Endodermal cell (in vitro differentiated cells): ENCODE results near the gene CNNM3. TPM values are rescaled to one million over a fixed set of nuclear protein-coding genes. Genes with fewer than 3 reads are reported as not detected.

Source experiments
- DNase-seq: peaks from one replicate; pipeline ENCODE4 v3.0.0-alpha.2; 2017
- H3K27ac ChIP-seq: 2 replicates; pipeline ENCODE4 v1.5.1; 2013; ENCODE audit warnings: mild to moderate bottlenecking, low read depth, low read length, moderate library complexity
- H3K27me3 ChIP-seq: 2 replicates; pipeline ENCODE4 v1.6.1; 2013; ENCODE audit warnings: mild to moderate bottlenecking, low read length, moderate library complexity; ENCODE audit not compliant: insufficient read depth, control insufficient read depth, poor library complexity, severe bottlenecking
- H3K36me3 ChIP-seq: 2 replicates; pipeline ENCODE4 v1.7.0; 2013; ENCODE audit warnings: mild to moderate bottlenecking, low read length, moderate library complexity; ENCODE audit not compliant: control insufficient read depth, insufficient read depth
- H3K4me1 ChIP-seq: one replicate; pipeline ENCODE4 v1.7.0; 2013; ENCODE audit warnings: low read length; ENCODE audit not compliant: control insufficient read depth, insufficient read depth
- H3K4me3 ChIP-seq: 2 replicates; pipeline ENCODE4 v1.5.1; 2013; ENCODE audit warnings: mild to moderate bottlenecking, low read length, moderate library complexity
- H3K9ac ChIP-seq: 2 replicates; pipeline ENCODE4 v1.6.1; 2013; ENCODE audit warnings: mild to moderate bottlenecking, low read length, moderate library complexity; ENCODE audit not compliant: poor library complexity, severe bottlenecking; ENCODE audit errors: extremely low read depth
- H3K9me3 ChIP-seq: 2 replicates; pipeline ENCODE4 v1.6.1; 2013; ENCODE audit warnings: mild to moderate bottlenecking, low read length, moderate library complexity; ENCODE audit not compliant: control insufficient read depth
- H3K27ac Mint-ChIP-seq: 2 replicates; pipeline ENCODE4 v1.8.0; 2020; ENCODE audit warnings: mixed read lengths
- H3K27me3 Mint-ChIP-seq: 2 replicates; pipeline ENCODE4 v1.8.0; 2021; ENCODE audit warnings: mild to moderate bottlenecking, mixed read lengths; ENCODE audit not compliant: insufficient read depth
- H3K36me3 Mint-ChIP-seq: 2 replicates; pipeline ENCODE4 v1.8.0; 2020; ENCODE audit warnings: low read depth, mixed read lengths
- H3K4me1 Mint-ChIP-seq: 2 replicates; pipeline ENCODE4 v1.8.0; 2020; ENCODE audit warnings: mixed read lengths
- H3K4me3 Mint-ChIP-seq: 2 replicates; pipeline ENCODE4 v1.8.0; 2020; ENCODE audit warnings: mild to moderate bottlenecking, moderate library complexity, mixed read lengths
- H3K9me3 Mint-ChIP-seq: 2 replicates; pipeline ENCODE4 v1.8.0; 2020; ENCODE audit warnings: mild to moderate bottlenecking, mixed read lengths
- WGBS, 2 experiments: methylation state at CpG; one replicate each; pipeline versions ENCODE4 v1.1.5 to v1.1.7; 2013; ENCODE audit warnings: missing lambda C conversion rate in 2 of 2, mixed read lengths in 1 of 2; ENCODE audit not compliant: insufficient coverage in 1 of 2, insufficient read length in 1 of 2; 5-methylcytosine and 5-hydroxymethylcytosine counted together
- total RNA-seq, 2 donors: library from RNA; stranded (reverse); fragmentation: NEBNext Ultra II Directional in 1 of 2; extraction: Animal tissue kit (Norgen Biotek cat#: 25700) in 1 of 2; gene quantifications; 2 replicates in 1 of 2; 3 replicates in 1 of 2; pipeline ENCODE4 v1.2.1, GENCODE V29; 2021
- TF ChIP-seq, protein P1 (sequence below): fragments of 200-600 bp; sonication (generic); conservative IDR thresholded peaks from 2 replicates; pipeline ENCODE4 v1.5.0; 2021; ENCODE audit warnings: antibody characterized with exemption, mild to moderate bottlenecking

Gene CNNM3
- total RNA-seq, 2 donors from 2014 or later = 33.1 to 34.8 TPM

DNA sequence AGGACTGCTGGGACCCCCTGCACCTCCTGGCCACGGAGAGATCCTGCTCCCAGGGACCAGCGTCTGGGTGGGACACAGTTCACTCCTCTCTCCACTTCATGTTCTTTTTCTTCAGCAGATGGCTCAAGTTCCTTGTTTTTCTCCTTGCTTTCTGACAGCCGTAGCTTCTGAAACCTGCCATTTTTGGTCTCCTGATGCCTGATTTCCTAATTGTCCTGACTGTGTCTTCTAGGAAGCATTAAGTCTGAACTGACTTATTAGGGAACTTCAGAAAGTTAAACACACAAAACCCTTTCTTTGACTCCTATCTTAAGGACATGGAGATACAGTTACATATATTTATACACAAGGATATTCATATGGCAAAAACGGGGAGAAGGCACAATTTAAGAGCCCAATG is 32.7 kb upstream of the CNNM3 start:
- no peak overlapping the region for H3K27ac Mint-ChIP-seq
- H3K9ac ChIP-seq = no peak overlapping the region

DNA sequence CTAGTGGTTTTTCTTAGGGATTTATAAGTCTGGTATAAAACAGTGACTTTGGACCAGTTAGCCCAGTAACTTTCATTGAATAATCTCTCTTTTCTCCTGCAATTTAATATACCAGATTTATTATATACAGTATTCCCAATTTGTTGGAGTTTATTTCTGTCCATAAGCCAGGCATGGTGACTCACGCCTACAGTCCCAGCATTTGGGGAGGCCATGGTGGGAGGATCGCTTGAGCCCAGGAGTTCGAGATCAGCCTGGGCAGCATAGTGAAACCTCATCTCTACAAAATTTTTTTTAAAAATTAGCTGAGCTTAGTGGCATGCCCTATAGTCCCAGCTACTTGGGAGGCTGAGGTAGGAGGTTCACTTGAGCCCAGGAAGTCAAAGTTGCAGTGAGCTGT is 28.7 kb upstream of the CNNM3 start:
- Mint-ChIP-seq H3K9me3 (no peaks in the 10 kb centered on the region), H3K4me3 (no peak overlapping the region), H3K36me3 (peaks cover 3% of the 10 kb centered on the region), H3K27me3 (no peaks in the 10 kb centered on the region), H3K27ac (no peak overlapping the region), H3K4me1 (no peaks in the 10 kb centered on the region)
- Histone ChIP-seq H3K9me3 (no peaks in the 10 kb centered on the region), H3K9ac (no peak overlapping the region), H3K36me3 (no peaks in the 10 kb centered on the region), H3K4me1 (no peaks in the 10 kb centered on the region), H3K27me3 (no peaks in the 10 kb centered on the region), H3K4me3 (no peak overlapping the region), H3K27ac (no peak overlapping the region)
- TF ChIP-seq, protein P1, sequence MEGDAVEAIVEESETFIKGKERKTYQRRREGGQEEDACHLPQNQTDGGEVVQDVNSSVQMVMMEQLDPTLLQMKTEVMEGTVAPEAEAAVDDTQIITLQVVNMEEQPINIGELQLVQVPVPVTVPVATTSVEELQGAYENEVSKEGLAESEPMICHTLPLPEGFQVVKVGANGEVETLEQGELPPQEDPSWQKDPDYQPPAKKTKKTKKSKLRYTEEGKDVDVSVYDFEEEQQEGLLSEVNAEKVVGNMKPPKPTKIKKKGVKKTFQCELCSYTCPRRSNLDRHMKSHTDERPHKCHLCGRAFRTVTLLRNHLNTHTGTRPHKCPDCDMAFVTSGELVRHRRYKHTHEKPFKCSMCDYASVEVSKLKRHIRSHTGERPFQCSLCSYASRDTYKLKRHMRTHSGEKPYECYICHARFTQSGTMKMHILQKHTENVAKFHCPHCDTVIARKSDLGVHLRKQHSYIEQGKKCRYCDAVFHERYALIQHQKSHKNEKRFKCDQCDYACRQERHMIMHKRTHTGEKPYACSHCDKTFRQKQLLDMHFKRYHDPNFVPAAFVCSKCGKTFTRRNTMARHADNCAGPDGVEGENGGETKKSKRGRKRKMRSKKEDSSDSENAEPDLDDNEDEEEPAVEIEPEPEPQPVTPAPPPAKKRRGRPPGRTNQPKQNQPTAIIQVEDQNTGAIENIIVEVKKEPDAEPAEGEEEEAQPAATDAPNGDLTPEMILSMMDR = no peak
- DNase-seq = no peak
- WGBS, 2 experiments = 90 to 100% methylated on average over 3 of the region's 3 CpGs

More for the DNA sequence above, 32.7 kb upstream of the CNNM3 start:
- Histone ChIP-seq H3K4me1 (no peaks in the 10 kb centered on the region), H3K27me3 (no peaks in the 10 kb centered on the region), H3K27ac (no peak overlapping the region), H3K36me3 (no peaks in the 10 kb centered on the region), H3K9me3 (no peaks in the 10 kb centered on the region), H3K4me3 (no peak overlapping the region)
- Mint-ChIP-seq H3K9me3 (no peaks in the 10 kb centered on the region), H3K27me3 (no peaks in the 10 kb centered on the region), H3K36me3 (peaks cover 10% of the 10 kb centered on the region), H3K4me3 (no peak overlapping the region), H3K4me1 (no peaks in the 10 kb centered on the region)
- TF ChIP-seq, protein P1 = no peak
- WGBS, 2 experiments = 90 to 93% methylated on average over 3 to 4 of the region's 4 CpGs
- no peak for DNase-seq

DNA sequence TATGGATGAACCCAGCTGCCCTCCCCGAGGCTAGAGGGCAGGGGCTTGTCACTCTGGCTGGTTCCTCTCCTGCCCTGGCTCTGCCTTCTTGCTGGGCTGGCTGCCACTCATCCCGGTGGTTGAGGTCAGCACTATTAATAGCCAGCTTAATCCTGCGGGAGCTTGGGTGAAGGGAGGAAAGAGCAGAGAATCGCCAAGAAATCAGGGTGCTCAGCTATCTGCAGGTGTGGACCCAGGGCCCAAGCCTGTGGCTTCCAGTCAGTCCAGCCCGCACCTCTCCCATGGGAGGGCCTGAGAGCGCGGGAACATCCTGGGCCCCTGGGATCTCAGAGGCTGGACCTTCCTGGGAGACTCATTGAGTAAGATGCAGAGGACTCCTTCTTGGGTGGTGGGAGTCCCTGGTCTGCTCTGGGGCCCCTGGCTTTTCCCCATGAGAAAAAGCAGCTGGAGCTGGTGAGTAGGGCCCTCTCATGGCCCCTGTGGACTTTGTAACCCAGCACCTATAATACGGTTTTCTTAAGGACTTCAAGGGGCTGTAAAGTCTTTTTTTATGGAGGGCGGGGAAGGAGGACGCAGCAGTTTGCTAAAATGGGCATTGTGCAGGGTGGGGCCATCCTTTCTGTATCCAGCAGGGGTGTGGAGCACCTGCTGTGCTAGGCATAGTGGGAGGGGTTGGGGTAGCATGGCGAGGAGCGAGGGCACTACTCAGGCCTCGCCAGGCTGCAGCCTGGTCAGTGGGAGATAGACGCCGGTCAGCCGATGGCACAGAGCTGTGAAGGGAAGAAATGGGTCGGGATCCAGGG is 27.4 kb upstream of the CNNM3 start:
- Histone ChIP-seq H3K4me1 (no peaks in the 10 kb centered on the region), H3K4me3 (no peak overlapping the region), H3K36me3 (no peaks in the 10 kb centered on the region), H3K27me3 (no peaks in the 10 kb centered on the region), H3K27ac (peak overlapping the region; percentile 36), H3K9me3 (no peaks in the 10 kb centered on the region), H3K9ac (no peak overlapping the region)
- Mint-ChIP-seq H3K4me3 (no peak overlapping the region), H3K4me1 (peaks cover 6% of the 10 kb centered on the region), H3K36me3 (peaks cover 3% of the 10 kb centered on the region), H3K27me3 (no peaks in the 10 kb centered on the region), H3K27ac (peak overlapping the region; percentile 64), H3K9me3 (no peaks in the 10 kb centered on the region)
- no peak for DNase-seq
- 86 to 91% methylated on average over 10 to 17 of the region's 17 CpGs for WGBS, 2 experiments
- TF ChIP-seq, protein P1 = no peak
